Stimulated activated CD4-positive, alpha-beta T cell treated with anti-CD3 and anti-CD28 coated beads, Interleukin-1b, Interleukin-23, amount 100 ng/mL, for 1 hour (primary cell): ENCODE data around the gene TCF7.

Source experiments
- DNase-seq, 2 donors: peaks; one replicate each; pipeline ENCODE4 v3.0.0-alpha.2; 2020; ENCODE audit warnings: low read depth in 2 of 2

TCF7 gene

GRCh38 chr5:134177369-134178095 lies 63.1 kb downstream of the TCF7 start:
- DNase-seq = no peak

GRCh38 chr5:134178096-134178419 lies 63.6 kb downstream of the TCF7 start:
- DNase-seq = no peak

- no peak for DNase-seq
Measured at GRCh38 chr5:134183481-134183880, 69.0 kb downstream of the TCF7 start.

DNA sequence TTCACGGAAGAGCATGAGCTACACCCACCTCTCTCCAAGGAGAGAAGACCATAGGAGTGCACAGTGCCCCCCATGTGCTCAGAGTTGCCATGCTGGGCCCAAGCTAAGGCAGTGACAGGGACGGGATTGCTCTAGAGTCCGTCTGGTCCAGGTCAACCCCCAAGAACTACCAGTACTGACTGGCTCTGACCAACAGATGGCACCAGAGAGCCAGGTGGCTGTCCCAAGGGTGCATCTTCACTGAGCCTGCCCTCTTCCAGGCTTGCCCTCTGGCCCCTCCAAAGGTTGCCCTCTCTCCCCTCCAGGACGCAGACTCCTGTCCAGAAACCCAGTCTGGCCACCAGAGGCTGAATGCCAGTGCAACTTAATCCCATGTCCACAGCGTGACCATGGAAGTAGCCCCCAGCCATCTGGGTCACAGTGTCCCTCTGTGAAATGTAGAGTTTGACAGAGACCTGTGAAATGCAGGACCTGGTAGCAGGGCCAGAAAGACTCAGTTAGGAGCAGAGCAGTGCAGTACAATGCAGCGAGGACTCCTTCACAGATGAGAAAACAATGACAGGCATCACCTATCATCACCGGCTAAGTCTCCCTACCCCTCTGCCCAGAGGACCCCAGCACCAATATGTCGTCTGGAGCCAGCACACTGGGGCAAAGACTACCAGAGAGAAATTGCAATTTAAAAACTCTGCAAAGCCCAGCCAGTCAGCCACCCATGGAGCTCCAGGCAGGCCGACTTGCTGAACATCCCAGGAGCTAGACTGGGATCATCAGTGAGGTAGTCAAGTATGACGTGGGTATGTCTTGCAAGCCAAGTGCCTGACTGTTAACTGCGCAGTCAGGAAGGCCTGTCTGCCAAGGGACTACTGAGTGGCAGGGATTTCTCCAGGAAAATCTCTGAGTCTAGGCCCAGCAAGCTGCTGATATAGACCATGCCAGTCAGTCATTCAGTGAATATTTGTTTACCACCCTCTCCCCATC lies 70.0 kb downstream of the TCF7 start:
- DNase-seq = peak; percentile 50 to 60

DNA sequence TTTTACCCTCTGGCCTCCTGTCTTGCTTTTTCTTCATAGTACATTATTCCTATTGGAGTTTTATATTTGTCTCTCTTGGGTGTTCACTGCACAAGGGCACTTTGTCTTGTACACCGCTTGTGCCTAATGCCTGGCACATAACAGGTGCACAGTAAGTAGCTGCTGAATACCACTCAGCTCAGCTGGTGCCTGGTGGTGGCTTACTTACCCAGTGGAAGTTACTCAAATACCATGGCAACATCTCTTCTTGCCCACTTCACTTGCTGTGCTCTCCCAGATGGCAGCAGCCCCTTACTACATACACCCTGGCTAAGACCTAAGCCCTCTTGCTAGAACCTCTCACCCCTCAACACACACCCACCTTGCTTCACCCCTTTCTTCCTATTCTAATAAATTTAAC lies 73.6 kb downstream of the TCF7 start:
- DNase-seq = no peak

- DNase-seq = no peak
Measured at GRCh38 chr5:134189031-134189430, 74.5 kb downstream of the TCF7 start.

GRCh38 chr5:134195666-134196065 lies 81.2 kb downstream of the TCF7 start:
- DNase-seq = no peak
